WTC11 (cell line): ENCODE measurements around the gene PALS1.

Experiments used
- ATF3 ChIP-seq: sonication (generic); formaldehyde crosslinking; conservative IDR thresholded peaks from 2 replicates; pipeline ENCODE4 v1.8.1; 2022; ENCODE audit warnings: mild to moderate bottlenecking, missing genetic modification reagents
- CTCF ChIP-seq: fragments of 200-600 bp; IDR thresholded peaks from 2 replicates; pipeline ENCODE4 v1.8.0; 2022; ENCODE audit warnings: antibody characterized with exemption
- FOXJ3 ChIP-seq: sonication (generic); formaldehyde crosslinking; IDR thresholded peaks from 2 replicates; pipeline ENCODE4 v1.9.0; 2021; ENCODE audit warnings: missing genetic modification reagents, mild to moderate bottlenecking, borderline replicate concordance
- PREB ChIP-seq: sonication (generic); formaldehyde crosslinking; IDR thresholded peaks from 2 replicates; pipeline ENCODE4 v1.8.1; 2022; ENCODE audit warnings: mild to moderate bottlenecking, missing genetic modification reagents, moderate library complexity, borderline replicate concordance
- SP1 ChIP-seq: sonication (generic); formaldehyde crosslinking; conservative IDR thresholded peaks from 2 replicates; pipeline ENCODE4 v1.8.1; 2022; ENCODE audit warnings: missing genetic modification reagents
- STAT6 ChIP-seq: sonication (generic); formaldehyde crosslinking; conservative IDR thresholded peaks from 2 replicates; pipeline ENCODE4 v1.8.1; 2023; ENCODE audit warnings: mild to moderate bottlenecking, low read depth, missing genetic modification reagents, moderate library complexity
- TEAD4 ChIP-seq: sonication (generic); formaldehyde crosslinking; IDR thresholded peaks from 2 replicates; pipeline ENCODE4 v1.8.0; 2022; ENCODE audit warnings: mild to moderate bottlenecking, missing genetic modification reagents
- TP53 ChIP-seq: sonication (generic); formaldehyde crosslinking; IDR thresholded peaks from 2 replicates; pipeline ENCODE4 v1.8.1; 2023; ENCODE audit warnings: mild to moderate bottlenecking, missing genetic modification reagents
- ZNF263 ChIP-seq: sonication (generic); formaldehyde crosslinking; IDR thresholded peaks from 2 replicates; pipeline ENCODE4 v1.8.1; 2022; ENCODE audit warnings: low read depth, mild to moderate bottlenecking, moderate library complexity, missing genetic modification reagents
- ZNF317 ChIP-seq: sonication (generic); formaldehyde crosslinking; IDR thresholded peaks from 2 replicates; pipeline ENCODE4 v1.8.1; 2023; ENCODE audit warnings: low read depth, mild to moderate bottlenecking, moderate library complexity, missing genetic modification reagents, borderline replicate concordance
- TF ChIP-seq, protein P1 (sequence below): sonication (generic); formaldehyde crosslinking; IDR thresholded peaks from 2 replicates; pipeline ENCODE4 v1.8.0; 2022; ENCODE audit warnings: mild to moderate bottlenecking, missing genetic modification reagents

DNA sequence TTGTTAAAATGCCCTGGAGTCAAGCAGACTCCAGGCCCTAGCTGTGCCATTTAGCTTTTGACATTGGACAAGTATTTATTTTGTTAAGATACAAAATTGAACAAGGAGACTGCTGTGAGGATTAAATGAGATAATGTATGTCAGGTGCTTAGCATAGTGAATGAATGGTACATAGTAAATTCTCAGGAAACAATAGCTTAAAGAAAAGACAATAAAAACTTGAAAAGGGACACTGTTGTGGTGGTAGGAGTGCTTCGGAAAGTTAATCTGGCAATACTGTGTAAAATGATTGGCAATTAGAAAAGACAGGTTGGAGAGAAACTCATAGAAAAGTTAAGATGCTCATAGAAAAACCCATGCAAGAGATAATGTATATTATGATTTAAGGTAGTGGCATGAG lies 19.7 kb downstream of the PALS1 start:
- TF ChIP-seq CTCF, result no peak
- TF ChIP-seq ZNF263 (CRISPR knock-in tag), result no peak
- TF ChIP-seq PREB, result no peak
- no peak for TF ChIP-seq ZNF317 (CRISPR knock-in tag)
- TF ChIP-seq ATF3 (CRISPR knock-in tag), result no peak
- no peak for TF ChIP-seq FOXJ3 (CRISPR knock-in tag)
- TF ChIP-seq TEAD4 (CRISPR knock-in tag), result no peak
- TF ChIP-seq TP53 (CRISPR knock-in tag), result no peak
- TF ChIP-seq, protein P1, sequence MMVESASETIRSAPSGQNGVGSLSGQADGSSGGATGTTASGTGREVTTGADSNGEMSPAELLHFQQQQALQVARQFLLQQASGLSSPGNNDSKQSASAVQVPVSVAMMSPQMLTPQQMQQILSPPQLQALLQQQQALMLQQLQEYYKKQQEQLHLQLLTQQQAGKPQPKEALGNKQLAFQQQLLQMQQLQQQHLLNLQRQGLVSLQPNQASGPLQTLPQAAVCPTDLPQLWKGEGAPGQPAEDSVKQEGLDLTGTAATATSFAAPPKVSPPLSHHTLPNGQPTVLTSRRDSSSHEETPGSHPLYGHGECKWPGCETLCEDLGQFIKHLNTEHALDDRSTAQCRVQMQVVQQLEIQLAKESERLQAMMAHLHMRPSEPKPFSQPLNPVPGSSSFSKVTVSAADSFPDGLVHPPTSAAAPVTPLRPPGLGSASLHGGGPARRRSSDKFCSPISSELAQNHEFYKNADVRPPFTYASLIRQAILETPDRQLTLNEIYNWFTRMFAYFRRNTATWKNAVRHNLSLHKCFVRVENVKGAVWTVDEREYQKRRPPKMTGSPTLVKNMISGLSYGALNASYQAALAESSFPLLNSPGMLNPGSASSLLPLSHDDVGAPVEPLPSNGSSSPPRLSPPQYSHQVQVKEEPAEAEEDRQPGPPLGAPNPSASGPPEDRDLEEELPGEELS, result no peak
- TF ChIP-seq SP1 (CRISPR knock-in tag), result no peak
- no peak for TF ChIP-seq STAT6 (CRISPR knock-in tag)
